ENCODE results near the gene PRKN.

- TF ChIP-seq CTCF (IDR thresholded peaks at IDR 0.05; ENCODE audit: low read depth, low read length) (no peak), POLR2A (IDR thresholded peaks at IDR 0.05; ENCODE audit: extremely low read depth, insufficient read length) (no peak), MAX (IDR thresholded peaks at IDR 0.05; ENCODE audit: low read depth, low read length) (no peak), MYC (IDR thresholded peaks at IDR 0.05; ENCODE audit: low read depth, low read length) (no peak)
These were observed 649.4 kb downstream of the PRKN start for GRCh38 chr6:162078126-162078525.
